IPS-NIHi7 (cell line): ENCODE data around the gene GUCY2D.
A peak's percentile ranks its signal among the peaks of the same experiment; 100 is the strongest.
"Not testable (repeated sequence)": the region's sequence is repeated elsewhere in the genome, so short reads cannot be mapped to it uniquely, and the experiment has no call there.

Source experiments
- DNase-seq: peaks from one replicate; pipeline ENCODE4 v3.0.0; 2012; ENCODE audit warnings: mixed read lengths; ENCODE audit errors: extremely low spot score

The GUCY2D gene

DNA sequence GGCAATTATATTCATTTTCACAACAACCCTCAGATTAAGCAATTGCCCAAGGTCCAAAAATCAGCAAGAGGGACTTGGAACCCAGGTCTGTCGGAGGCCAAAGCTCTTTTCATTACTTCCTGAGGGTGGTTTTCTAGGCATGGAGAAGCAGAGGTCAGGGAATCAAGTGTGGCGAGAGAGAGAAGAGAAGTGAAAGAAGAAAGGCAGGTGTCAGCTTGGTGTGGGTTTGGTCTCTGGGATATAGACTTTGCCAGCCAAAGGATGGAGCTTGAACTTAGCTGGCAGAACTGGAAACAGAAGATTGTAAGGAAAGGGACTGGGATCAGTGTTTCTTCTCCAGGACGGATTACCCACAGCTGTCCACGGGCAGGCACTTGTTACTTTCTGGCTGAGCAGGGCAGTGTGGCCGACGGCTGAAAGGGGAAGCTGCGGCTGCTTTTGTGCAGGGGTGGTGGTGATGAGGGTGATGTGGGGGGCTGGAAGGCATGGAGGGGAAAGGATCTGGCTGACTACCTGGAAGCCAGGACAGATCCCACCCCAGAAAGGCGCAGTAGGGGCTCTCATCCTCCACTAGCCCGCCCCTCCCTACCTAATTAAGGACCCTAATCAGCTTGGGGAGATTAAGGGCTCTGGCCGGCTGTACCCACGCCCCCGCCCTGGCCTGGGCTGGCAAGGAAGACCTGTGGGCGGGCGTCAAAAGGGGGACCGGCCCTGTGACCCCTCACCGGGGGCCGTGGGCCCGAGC is at the start of gene GUCY2D:
TSS of gene GUCY2D (plus strand) at position 640 of the 745 bp plus-strand sequence. CDS start 433 bp downstream, outside the sequence.
- no peak for DNase-seq

DNA sequence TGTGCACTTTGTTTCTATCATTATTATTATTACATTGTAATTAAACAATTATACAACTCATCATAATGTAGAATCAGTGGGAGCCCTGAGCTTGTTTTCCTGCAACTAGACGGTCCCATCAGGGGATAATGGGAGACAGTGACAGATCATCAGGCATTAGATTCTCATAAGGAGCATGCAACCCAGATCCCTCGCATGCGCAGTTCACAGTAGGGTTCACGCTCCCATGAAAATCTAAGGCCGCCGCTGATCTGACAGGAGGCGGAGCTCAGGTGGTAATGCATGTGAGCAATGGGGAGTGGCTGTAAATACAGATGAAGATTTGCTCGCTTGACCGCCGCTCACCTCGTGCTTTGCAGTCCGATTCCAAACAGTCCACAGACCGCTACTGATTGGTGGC is 49.1 kb upstream of the GUCY2D start:
- not testable (repeated sequence) for DNase-seq

DNA sequence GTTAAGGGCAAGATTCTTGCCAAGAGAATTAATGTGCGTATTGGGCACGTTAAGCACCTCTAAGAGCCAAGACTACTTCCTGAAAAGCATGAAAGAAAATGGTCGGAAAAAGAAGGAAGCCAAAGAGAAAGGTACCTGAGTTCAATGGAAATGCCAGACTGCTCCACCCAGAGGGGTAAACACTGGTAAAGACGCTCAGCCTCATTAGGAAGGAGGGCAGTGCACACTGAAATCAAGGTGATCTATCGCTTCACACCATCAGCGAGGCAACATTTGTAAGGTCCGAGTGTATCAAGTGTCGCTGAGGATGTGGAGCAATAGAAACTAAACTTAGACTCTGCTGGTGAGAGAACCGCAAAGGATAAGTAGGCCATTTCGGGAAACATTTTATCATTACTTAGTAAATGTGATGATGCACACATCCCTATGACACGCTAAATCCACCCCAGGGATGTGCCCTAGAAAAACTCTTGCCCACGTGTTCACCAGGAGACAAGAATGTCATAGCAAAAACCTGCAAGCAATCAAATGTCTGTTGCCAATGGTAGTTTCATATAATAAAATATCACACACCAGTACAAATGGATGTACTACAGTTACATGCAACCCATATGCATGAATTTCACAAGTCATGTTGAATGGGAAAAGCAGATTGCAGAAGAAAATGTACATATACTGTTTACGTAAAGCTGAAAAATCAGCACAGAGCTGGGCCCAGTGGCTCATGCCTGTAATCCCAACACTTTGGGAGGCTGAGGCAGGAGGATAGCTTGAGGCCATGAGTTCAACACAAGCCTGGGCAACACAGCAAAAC is 46.8 kb upstream of the GUCY2D start:
- DNase-seq: no peak

DNA sequence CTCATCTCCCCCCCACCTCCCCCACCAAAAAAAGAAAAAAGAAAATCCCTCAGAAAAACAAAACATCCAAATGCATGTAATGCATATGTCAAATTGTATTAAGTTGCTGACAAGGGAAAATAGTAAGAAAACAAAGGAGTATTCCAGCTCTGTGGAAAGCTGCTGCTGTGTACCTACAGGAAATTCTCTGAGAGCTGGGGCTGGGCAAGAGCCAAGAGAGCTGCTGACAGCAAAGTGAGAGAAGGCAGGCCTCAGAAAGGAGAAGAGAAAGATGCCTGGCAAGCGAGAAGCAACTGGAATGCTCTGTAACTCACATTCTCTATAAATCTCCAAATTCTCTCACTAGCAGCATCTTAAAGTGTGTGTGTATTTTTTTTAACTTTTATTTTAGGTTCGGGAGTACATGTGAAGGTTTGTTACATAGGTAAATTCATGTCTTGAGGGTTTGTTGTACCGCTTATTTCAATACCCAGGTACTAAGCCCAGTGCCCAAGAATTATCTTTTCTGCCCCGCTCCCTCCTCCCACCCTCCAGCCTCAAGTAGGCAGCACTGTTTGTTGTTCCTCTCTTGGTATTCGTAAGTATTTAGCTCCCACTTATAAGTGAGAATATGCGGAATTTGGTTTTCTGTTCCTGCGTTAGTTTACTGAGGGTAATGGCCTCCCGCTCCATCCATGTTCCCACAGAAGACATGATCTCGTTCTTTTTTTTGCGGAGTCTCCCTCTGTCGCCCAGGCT is 46.0 kb upstream of the GUCY2D start:
- no peak for DNase-seq

DNA sequence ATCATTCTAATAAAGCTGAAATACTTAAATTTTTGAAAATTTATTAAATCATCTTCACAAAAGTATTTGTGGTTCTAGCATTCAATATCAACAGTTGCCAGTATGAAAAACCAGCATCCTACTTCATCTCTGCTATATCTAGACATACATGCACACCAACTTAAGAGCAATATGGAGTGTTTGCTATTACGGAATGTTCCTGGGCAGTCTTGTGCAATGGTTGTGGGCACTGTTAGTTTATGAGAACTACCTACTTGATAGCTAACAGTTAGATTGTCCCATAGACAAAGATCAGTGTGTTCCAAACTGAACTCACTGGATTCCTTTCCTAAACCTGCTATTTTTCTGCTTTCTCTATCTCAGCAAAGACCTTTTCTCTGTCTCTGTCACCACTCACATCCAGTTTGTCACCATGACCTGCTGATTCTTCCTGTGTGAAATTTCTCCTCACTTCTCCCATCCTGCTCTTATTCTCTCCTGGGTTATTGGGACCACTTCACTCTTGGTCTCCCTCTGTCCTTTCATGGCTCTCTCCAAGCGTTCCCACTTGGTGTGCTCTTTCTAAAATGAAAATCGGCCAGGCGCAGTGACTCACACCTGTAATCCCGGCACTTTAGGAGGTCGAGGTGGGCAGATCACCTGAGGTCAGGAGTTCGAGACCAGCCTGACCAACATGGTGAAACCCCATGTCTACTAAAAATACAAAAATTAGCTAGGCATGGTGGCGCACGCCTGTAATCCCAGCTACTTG is 42.7 kb upstream of the GUCY2D start:
- DNase-seq: no peak

DNA sequence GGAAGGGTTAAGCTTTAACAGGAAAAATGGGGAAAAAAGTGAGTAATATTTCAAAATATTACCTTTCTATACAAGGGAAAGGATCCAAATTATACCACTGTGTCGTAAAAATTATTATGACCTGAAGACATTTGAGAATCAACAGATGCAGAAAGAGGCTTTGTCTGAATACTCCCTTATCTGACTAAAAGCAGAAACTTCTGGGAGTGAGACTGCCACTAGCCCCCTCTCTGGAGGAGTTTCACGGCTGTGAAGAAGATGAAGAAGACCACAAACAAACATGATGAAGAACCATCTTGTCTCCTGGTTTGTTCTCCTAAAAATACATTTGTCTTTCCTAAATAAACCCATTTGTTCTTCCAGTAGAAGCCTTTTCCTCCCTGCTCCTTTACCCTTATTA is 41.0 kb upstream of the GUCY2D start:
- DNase-seq: no peak

DNA sequence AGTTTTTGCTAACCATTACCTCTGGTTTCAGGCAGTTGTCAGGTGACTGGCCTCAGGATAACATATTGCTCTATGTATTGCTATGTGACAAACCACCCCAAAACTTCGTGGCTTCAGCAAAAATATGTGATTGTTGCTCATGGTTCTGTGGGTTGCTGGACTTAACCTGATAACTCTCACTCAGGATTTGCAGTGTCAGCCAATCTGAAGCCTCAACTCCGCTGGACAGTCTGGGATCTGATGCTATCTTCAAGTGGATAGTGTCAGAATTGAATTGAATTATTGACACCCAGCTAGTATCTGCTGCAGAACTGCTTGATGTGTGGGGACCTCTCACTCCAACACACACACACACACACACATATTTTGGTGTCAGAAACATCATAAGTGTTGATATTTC is 34.7 kb upstream of the GUCY2D start:
- DNase-seq: no peak

DNA sequence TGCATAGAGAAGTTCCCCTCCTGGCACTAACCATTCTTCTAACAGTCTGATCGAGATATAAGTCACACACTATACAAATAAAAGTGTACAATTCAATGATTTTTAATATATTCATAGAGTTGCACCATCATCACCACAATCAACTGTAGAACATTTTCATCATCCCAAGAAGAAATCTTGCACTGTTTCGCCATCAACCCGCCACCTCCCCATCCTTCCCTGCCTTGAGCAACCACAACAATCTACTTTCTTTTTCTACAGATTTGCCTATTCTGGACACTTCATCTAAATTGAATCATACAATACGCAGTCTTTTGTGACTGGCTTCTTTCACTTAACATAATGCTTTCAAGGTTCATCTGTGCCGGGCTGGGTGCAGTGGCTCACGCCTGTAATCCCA is 33.0 kb upstream of the GUCY2D start:
- DNase-seq: no peak

DNA sequence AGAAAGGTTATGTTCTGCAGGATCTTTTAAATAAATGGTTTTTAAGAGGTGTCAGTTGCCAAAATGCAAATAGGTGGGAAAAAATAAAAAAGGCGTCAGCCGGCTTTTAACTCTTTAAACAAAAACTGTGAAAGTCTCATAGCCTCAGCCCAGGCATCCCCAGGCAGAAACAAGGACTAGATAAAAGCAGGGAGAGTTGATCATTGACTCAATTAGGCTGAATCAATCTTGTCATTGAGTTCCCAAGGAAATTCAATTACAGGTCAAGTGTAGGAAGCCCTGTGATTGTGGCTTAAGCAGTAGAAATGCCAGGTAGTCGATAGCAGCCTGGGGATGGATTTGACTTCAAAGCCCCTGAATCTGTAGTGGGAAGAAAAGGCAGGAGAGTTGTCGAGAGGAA is 30.8 kb upstream of the GUCY2D start:
- DNase-seq: no peak

DNA sequence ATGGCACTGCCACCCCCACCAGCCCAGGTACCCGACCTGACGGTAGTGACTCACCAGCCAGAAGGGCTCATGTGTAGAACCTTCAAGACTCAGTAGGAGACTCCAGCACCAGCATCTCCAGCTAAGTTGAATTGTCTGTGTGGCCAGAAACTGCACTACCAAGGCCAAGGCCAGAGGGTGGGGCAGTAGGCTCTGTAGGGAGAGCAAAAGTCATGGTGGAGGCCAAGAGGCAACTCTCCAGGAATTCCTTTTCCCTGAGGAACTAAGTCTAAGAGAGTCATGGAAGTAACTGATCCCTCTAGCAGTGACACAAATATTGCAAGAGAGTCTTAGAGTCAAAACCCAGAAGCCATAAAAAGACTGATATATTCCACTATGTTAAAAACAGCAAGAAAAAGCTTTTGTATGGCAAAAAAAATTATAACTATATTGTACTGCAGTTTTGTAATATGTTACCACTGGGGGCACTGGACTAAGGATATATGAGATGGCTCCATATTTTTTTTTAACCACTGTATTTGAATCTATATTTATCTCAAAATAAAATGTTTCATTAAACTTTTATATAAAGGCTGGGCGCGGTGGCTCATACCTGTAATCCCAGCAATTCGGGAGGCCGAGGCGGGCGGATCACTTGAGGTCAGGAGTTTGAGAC is 30.2 kb upstream of the GUCY2D start:
- no peak for DNase-seq

DNA sequence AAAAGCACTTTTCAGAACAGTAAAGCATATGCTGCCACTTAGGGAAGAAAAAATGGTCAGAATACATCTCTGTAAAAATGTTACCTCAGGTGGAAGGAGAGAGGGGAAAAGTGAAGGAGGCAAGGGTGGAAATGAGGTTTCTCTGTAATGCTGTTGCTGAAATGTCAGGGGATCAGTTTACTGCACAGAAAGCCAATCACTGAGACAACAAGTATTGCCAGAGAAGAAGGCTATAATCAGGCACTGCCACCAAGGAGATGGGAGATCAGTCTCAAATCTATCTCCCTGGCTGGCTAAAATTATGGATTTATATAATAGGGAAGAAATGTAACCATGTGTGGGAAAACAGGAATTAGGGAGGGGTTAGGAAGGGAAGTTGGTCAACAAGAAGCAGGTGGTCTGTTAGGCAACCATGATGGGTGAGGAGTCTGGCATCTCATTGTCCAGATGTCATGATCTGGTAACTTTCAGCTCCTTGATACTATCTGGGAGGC is 27.7 kb upstream of the GUCY2D start:
- DNase-seq: no peak

DNA sequence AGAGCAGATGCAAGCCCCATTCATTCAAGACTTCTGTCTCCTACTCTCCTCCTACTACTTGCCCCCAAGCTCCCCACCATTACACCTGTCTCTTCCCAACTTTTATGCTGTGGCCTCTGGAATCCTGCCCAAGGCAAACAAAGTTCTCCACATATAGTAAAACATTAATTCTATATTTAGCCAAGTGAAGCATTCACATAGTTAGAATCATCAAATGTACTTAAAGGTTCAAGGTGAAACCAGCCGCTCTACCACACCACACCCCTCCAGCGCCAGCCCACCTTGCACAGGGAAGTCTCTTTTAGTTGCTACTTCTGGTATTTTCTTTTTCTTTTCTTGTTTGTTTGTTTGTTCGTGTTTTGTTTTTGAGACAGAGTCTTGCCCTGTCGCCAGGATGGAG is 25.4 kb upstream of the GUCY2D start:
- no peak for DNase-seq

DNA sequence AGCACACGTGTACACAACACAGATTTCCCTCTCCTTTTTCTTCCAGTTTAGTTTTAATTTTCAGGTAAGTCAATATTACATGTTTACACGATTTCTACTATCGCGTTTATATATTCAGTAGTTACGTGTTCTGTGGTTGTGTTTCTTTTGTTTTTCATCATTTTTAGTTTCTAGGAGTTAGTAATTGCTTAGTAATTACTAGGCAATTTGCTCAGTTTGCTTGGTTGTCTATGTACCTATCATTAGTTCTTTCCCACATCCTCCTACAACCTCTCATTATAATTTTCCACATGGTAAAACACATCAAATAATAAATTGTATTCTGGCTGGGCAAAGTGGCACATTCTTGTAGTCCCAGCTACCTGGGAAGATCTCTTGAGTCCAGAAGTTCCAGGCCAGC is 24.6 kb upstream of the GUCY2D start:
- DNase-seq: no peak

DNA sequence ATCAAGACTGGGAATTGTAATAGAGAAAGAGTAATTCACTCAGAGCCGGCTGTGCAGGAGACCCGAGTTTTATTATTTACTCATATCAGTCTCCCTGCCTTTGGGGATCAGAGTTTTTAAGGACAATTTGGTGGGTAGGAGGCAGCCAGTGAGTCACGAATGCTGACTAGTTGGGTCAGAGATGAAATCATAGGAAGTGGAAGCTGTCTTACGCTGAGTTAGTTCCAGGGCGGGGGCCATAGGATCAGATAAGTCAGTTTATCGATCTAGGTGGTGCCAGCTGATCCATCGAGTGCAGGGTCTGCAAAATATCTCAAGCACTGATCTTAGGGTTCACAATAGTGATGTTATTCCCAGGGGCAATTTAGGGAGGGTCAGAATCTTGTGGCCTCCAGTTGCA is 20.2 kb upstream of the GUCY2D start:
- DNase-seq: no peak

DNA sequence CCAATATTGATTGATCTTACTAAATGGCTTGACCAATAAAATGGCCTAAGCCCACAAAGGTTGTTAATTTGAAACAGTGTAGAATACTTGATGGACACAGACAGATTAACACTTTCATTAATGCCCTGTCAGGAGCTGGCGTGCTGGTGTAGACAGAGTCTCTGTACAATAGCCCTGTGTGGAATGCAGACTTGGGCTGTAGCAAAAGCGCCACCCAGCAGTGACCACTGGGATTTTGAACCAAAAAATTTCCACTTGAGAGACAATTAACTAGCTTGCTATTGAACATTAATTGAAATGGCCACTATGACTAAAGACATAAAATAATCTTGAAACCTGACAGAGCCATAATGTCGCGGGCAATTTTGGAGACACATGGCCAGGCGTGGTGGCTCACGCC is 19.7 kb upstream of the GUCY2D start:
- DNase-seq: peak; percentile 19

DNA sequence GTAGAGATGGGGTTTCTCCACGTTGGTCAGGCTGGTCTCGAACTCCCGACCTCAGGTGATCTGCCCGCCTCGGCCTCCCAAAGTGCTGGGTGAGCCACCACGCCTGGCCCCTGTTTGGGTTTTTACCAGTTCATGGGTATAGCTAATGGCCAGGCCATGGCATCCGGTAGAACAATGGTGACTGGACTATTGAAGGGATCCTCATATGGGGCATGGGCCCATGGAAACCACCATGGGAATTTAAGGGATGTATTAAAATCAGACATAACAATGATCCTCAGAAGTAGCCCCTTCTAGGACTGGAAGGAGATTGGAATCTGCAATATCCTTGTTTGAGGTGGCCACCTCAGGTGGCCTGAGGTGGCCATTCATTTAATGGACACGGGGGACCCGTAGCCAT is 17.5 kb upstream of the GUCY2D start:
- DNase-seq: no peak

DNA sequence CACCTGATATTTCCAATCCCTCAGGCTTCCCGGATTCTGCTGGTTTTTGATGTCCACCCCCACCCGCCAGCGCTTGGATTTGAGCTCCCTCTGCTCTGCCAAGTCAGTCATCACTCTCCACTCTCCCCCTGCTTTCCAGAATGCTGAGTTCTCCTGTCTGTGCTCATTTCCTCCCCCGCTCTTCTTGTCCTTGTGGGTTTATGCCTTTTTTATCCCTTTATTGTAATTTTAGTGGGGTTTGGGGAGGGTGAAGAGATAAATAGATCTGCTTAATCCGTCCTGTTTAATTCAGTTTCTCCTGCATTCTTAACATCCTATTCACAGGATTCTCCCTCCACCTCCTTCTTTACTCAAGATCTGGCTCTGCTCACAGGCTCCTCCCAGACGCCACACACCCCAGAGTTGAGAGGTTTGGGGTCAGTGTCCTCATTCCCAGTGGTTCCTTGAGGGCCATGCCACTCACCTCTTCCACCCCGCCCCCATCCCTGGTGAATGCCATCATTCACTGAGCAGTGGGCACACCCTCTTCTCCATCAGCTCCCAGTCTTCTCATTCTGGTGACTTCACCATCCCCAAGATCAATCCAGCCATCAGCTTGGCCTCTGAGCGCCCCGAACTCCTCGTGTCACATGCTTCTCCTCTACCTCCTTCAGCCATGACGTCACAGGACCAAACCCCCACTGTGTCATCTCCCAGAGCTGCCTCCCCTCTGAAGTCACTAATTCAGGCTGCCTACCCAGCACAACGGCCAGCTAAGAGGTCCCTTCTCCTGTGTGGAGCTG is 15.1 kb upstream of the GUCY2D start:
- no peak for DNase-seq

DNA sequence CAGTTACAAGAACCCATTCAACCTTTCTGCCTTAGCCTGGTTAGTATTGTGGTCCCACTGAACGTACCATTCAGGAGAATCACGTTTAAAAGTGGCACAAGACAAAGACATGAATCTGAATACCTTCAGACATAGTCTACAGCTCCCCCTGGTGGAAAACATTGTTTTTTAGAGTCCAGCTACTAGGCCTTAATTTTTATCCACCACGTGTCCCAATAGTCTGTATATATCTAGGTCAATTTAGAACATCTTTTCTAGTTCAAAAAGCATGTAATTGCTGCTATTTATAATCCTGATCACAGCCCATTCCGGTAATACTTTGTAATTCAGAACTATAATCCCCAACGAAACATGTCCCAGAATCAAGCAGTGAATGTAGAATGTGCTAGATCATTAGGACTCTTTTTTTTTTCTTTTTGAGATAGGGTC is 13.7 kb upstream of the GUCY2D start:
- no peak for DNase-seq

DNA sequence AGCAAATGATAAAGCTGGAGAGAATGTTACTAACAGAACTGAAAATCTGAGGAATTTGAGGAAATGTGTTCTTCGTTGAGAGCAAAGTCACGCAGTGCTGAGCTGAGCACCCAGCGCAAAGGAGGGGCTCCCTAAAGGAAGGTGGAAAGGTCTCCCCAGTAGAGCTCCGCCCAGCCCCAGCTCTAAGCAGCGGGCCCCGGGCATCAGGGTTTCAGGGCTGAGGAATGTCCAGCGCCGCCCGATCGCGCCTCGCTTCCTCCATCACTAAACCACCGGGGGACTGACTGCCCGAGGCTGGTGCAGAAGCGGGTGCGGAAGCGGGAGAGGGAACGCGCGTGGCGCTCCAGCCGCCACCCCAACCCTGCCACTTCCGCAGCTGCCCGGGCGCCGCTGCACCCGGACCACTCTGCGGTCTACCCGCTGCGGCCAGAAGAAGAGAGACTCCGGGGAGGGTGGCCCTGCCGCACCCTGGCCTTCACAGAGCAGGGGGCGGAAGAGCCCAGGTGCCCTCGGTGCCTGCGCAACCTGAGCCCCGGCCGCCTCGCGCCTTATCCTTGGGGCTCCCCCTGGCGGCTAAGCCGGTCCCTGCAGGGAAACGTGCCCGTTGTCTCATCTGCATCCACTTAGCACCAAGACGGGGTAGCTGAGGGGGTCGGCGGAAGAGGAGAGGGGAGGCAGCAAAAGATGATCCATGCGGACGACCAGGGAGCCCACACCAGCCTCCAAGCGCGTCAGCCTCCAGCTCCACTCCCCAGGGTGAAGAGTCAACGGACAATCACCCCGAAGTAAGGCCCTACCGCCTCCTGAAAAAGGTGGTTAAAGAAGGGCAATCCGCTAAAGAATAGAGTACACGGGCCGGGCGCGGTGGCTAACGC is 12.4 kb upstream of the GUCY2D start:
- peak; percentile 94 for DNase-seq
